H9 (cell line): ENCODE results near the gene COX7B. TPM values are rescaled to one million over a fixed set of nuclear protein-coding genes. Genes with fewer than 3 reads are reported as not detected.

Experiments
- DNase-seq: peaks from one replicate; pipeline ENCODE4 v3.0.0-alpha.2; 2017
- H2AFZ ChIP-seq: one replicate; pipeline ENCODE4 v1.6.1; 2013; ENCODE audit warnings: mild to moderate bottlenecking, low read length, control low read depth, moderate library complexity
- H2AK5ac ChIP-seq: 2 replicates; pipeline ENCODE4 v1.6.1; 2013; ENCODE audit warnings: low read length, control low read depth, mixed read lengths; ENCODE audit not compliant: insufficient read length
- H2BK120ac ChIP-seq: one replicate; pipeline ENCODE4 v1.6.1; 2013; ENCODE audit warnings: low read depth, mild to moderate bottlenecking, low read length, control low read depth, inconsistent platforms; ENCODE audit not compliant: poor library complexity, severe bottlenecking
- H2BK12ac ChIP-seq: 2 replicates; pipeline ENCODE4 v1.6.1; 2013; ENCODE audit warnings: low read length, control low read depth, mixed read lengths, low read depth; ENCODE audit not compliant: insufficient read length
- H2BK15ac ChIP-seq: 2 replicates; pipeline ENCODE4 v1.6.1; 2013; ENCODE audit warnings: low read depth, low read length, control low read depth
- H2BK20ac ChIP-seq: one replicate; pipeline ENCODE4 v1.6.1; 2013; ENCODE audit warnings: low read depth, mild to moderate bottlenecking, low read length, control low read depth, inconsistent platforms; ENCODE audit not compliant: poor library complexity, severe bottlenecking
- H2BK5ac ChIP-seq: 2 replicates; pipeline ENCODE4 v1.6.1; 2013; ENCODE audit warnings: low read length, control low read depth, mixed read lengths; ENCODE audit not compliant: insufficient read length
- H3K14ac ChIP-seq: 2 replicates; pipeline ENCODE4 v1.6.1; 2013; ENCODE audit warnings: low read length, control low read depth; ENCODE audit not compliant: insufficient read depth
- H3K18ac ChIP-seq: 2 replicates; pipeline ENCODE4 v1.6.1; 2013; ENCODE audit warnings: low read depth, mild to moderate bottlenecking, mixed read lengths, low read length, control low read depth; ENCODE audit not compliant: insufficient read length
- H3K23ac ChIP-seq: 2 replicates; pipeline ENCODE4 v1.6.1; 2013; ENCODE audit warnings: low read length, control low read depth, mixed read lengths, low read depth; ENCODE audit not compliant: insufficient read length
- H3K23me2 ChIP-seq: 2 replicates; pipeline ENCODE4 v1.6.1; 2013; ENCODE audit warnings: low read depth, mild to moderate bottlenecking, mixed read lengths, low read length, control low read depth; ENCODE audit not compliant: insufficient read length, poor library complexity, severe bottlenecking
- H3K27ac ChIP-seq: 2 replicates; pipeline ENCODE4 v1.5.1; 2013; ENCODE audit warnings: low read length, control low read depth, mixed read lengths, low read depth; ENCODE audit not compliant: insufficient read length
- H3K27me3 ChIP-seq: 2 replicates; pipeline ENCODE4 v1.6.1; 2013; ENCODE audit warnings: low read length, control low read depth, inconsistent platforms; ENCODE audit not compliant: insufficient read depth
- H3K4ac ChIP-seq: 2 replicates; pipeline ENCODE4 v1.6.1; 2013; ENCODE audit warnings: low read depth, mild to moderate bottlenecking, control low read depth, inconsistent platforms, low read length, moderate library complexity
- H3K4me1 ChIP-seq: 2 replicates; pipeline ENCODE4 v1.6.1; 2013; ENCODE audit warnings: low read length, control low read depth, inconsistent platforms; ENCODE audit not compliant: insufficient read depth
- H3K4me2 ChIP-seq: 2 replicates; pipeline ENCODE4 v1.6.1; 2013; ENCODE audit warnings: low read length, control low read depth, mixed read lengths; ENCODE audit not compliant: insufficient read length, insufficient read depth
- H3K56ac ChIP-seq: 2 replicates; pipeline ENCODE4 v1.6.1; 2013; ENCODE audit warnings: low read depth, mild to moderate bottlenecking, mixed read lengths, low read length, control low read depth; ENCODE audit not compliant: insufficient read length
- H3K79me1 ChIP-seq: 2 replicates; pipeline ENCODE4 v1.6.1; 2013; ENCODE audit warnings: low read depth, mild to moderate bottlenecking, moderate library complexity, low read length, control low read depth, inconsistent platforms; ENCODE audit not compliant: insufficient read depth, poor library complexity, severe bottlenecking
- H3K79me2 ChIP-seq: 2 replicates; pipeline ENCODE4 v1.6.1; 2013; ENCODE audit warnings: low read length, control low read depth, inconsistent platforms; ENCODE audit not compliant: insufficient read depth
- H3K9ac ChIP-seq: 2 replicates; pipeline ENCODE4 v1.6.1; 2013; ENCODE audit warnings: low read length, control low read depth, mixed read lengths; ENCODE audit not compliant: insufficient read length; ENCODE audit errors: extremely low read depth
- H3K9me3 ChIP-seq: one replicate; pipeline ENCODE4 v1.6.1; 2013; ENCODE audit warnings: low read depth, low read length, inconsistent platforms; ENCODE audit not compliant: control insufficient read depth
- H3T11ph ChIP-seq: one replicate; pipeline ENCODE4 v1.6.1; 2013; ENCODE audit warnings: mild to moderate bottlenecking, low read length, control low read depth, inconsistent platforms
- H4K20me1 ChIP-seq: one replicate; pipeline ENCODE4 v1.6.1; 2013; ENCODE audit not compliant: control insufficient read depth, insufficient read length, insufficient read depth
- H4K5ac ChIP-seq: 2 replicates; pipeline ENCODE4 v1.6.1; 2013; ENCODE audit warnings: low read depth, mild to moderate bottlenecking, mixed read lengths, low read length, control low read depth; ENCODE audit not compliant: insufficient read length
- H4K8ac ChIP-seq: replicated peaks from 2 replicates; pipeline ENCODE4 v1.6.1; 2013; ENCODE audit warnings: low read length, control low read depth, mixed read lengths, low read depth; ENCODE audit not compliant: insufficient read length
- H4K91ac ChIP-seq: 2 replicates; pipeline ENCODE4 v1.6.1; 2013; ENCODE audit warnings: low read depth, mild to moderate bottlenecking, moderate library complexity, mixed read lengths, low read length, control low read depth; ENCODE audit not compliant: insufficient read length
- H3K27ac Mint-ChIP-seq, 3 experiments: 2 replicates in 2 of 3; 3 replicates in 1 of 3; pipeline ENCODE4 v1.8.0; 2020 to 2021; ENCODE audit warnings: mixed read lengths in 3 of 3, mild to moderate bottlenecking in 1 of 3, moderate library complexity in 1 of 3
- H3K27me3 Mint-ChIP-seq: 2 replicates; pipeline ENCODE4 v1.8.0; 2021; ENCODE audit warnings: low read depth, mild to moderate bottlenecking, moderate library complexity, mixed read lengths
- H3K36me3 Mint-ChIP-seq, 3 experiments: 2 replicates in 2 of 3; 3 replicates in 1 of 3; pipeline ENCODE4 v1.8.0; 2020 to 2021; ENCODE audit warnings: low read depth in 3 of 3, mixed read lengths in 3 of 3; ENCODE audit not compliant: insufficient read depth in 1 of 3
- H3K4me1 Mint-ChIP-seq, 2 experiments: 2 replicates each; pipeline ENCODE4 v1.8.0; 2020; ENCODE audit warnings: mixed read lengths in 2 of 2
- H3K4me3 Mint-ChIP-seq, 2 experiments: 2 replicates in 1 of 2; 3 replicates in 1 of 2; pipeline ENCODE4 v1.8.0; 2020 to 2021; ENCODE audit warnings: mild to moderate bottlenecking in 2 of 2, mixed read lengths in 2 of 2, moderate library complexity in 1 of 2
- H3K9me3 Mint-ChIP-seq, 2 experiments: 2 replicates in 1 of 2; 3 replicates in 1 of 2; pipeline ENCODE4 v1.8.0; 2020; ENCODE audit warnings: mild to moderate bottlenecking in 2 of 2, mixed read lengths in 2 of 2, moderate library complexity in 1 of 2
- CTCF ChIP-seq: fragments of 200-600 bp; sonication (generic); conservative IDR thresholded peaks from 3 replicates; pipeline ENCODE4 v1.8.0; 2021; ENCODE audit warnings: antibody characterized with exemption, mild to moderate bottlenecking
- WGBS: extraction: QIAGEN DNeasy Blood & Tissue Kit; methylation state at CpG from one replicate; pipeline ENCODE4 v1.1.7; 2013; ENCODE audit warnings: missing lambda C conversion rate, low lambda C conversion rate, mixed read lengths; ENCODE audit not compliant: insufficient read length; ENCODE audit errors: extremely low coverage; 5-methylcytosine and 5-hydroxymethylcytosine counted together
- total RNA-seq: library from RNA; stranded (reverse); gene quantifications from 2 replicates; pipeline ENCODE4 v1.2.1, GENCODE V29; 2021

COX7B gene
- total RNA-seq, 1 experiment from 2014 or later = 253 TPM

DNA sequence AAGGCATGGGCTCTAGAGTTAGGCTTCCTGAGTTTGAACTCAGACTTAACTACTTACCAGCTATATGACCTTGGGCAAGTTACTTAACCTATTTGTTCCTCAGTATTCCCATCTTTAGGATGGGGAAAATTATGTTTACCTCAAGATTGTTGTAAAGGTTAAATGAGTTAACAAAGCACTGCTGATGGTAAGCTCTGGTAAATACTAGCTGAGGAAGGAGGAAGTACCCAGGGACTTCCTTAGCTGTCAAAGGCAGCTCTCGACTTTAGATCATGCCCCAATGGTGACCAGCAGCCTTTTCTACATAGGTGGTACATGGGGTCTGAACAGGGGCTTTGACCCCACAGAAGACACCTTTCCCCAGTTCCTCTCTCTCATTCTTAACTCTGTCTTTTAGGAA lies 31.3 kb downstream of the COX7B start:
- Histone ChIP-seq H3K18ac (no peak overlapping the region), H3T11ph (no peak overlapping the region), H2BK20ac (no peak overlapping the region), H3K9me3 (peaks cover 22% of the 10 kb centered on the region), H3K9ac (no peak overlapping the region), H4K20me1 (no peaks in the 10 kb centered on the region), H2BK5ac (no peak overlapping the region), H3K56ac (no peak overlapping the region), H3K14ac (no peak overlapping the region), H3K27me3 (no peaks in the 10 kb centered on the region), H3K4me2 (no peak overlapping the region), H2BK120ac (no peak overlapping the region), H2BK15ac (no peak overlapping the region), H2AFZ (no peak overlapping the region), H3K79me2 (no peaks in the 10 kb centered on the region), H3K79me1 (no peaks in the 10 kb centered on the region), H2BK12ac (no peak overlapping the region), H4K8ac (no peak overlapping the region), H4K91ac (no peak overlapping the region), H3K23me2 (no peaks in the 10 kb centered on the region), H3K27ac (no peak overlapping the region), H3K4me1 (no peaks in the 10 kb centered on the region), H2AK5ac (no peak overlapping the region), H3K4ac (no peak overlapping the region), H3K23ac (no peak overlapping the region), H4K5ac (no peak overlapping the region)
- no peak for TF ChIP-seq CTCF
- DNase-seq = no peak
- Mint-ChIP-seq H3K4me3 (no peak overlapping the region), H3K9me3 (peaks cover 52% of the 10 kb centered on the region in 2 experiments), H3K4me1 (no peaks in the 10 kb centered on the region), H3K36me3 (peaks cover 0 to 7% (median 2%) of the 10 kb centered on the region in 3 experiments; a peak in 5 of 7 replicates), H3K27me3 (no peaks in the 10 kb centered on the region), H3K27ac (no peak overlapping the region)
- WGBS = no CpG with 5 or more reads among the region's 1 CpG
